Activated CD4-positive, alpha-beta T cell treated with anti-CD3 and anti-CD28 coated beads for 1 hour (primary cell): ENCODE results near the gene AFP.
"Not testable (repeated sequence)": the region's sequence is repeated elsewhere in the genome, so short reads cannot be mapped to it uniquely, and the experiment has no call there.

Experiments
- DNase-seq: peaks from one replicate; pipeline ENCODE4 v3.0.0-alpha.2; 2020

AFP gene

GRCh38 chr4:73435984-73436383 is at the start of gene AFP:
TSS of gene AFP (plus strand) at chr4:73436221. CDS start at chr4:73436263, 42 bp downstream.
- DNase-seq: no peak

- DNase-seq: no peak
Measured at GRCh38 chr4:73387552-73387951, 48.5 kb upstream of the AFP start.

GRCh38 chr4:73388887-73389286 is 47.1 kb upstream of the AFP start:
- no peak for DNase-seq

- DNase-seq: not testable (repeated sequence)
Measured at GRCh38 chr4:73389663-73390062, 46.4 kb upstream of the AFP start.

- no peak for DNase-seq
Measured at GRCh38 chr4:73391774-73392173, 44.2 kb upstream of the AFP start.

- DNase-seq: no peak
Measured at GRCh38 chr4:73392936-73393335, 43.1 kb upstream of the AFP start.

GRCh38 chr4:73396304-73396703 is 39.7 kb upstream of the AFP start:
- DNase-seq: no peak

GRCh38 chr4:73396993-73397972 is 38.7 kb upstream of the AFP start:
- no peak for DNase-seq

- DNase-seq: no peak
Measured at GRCh38 chr4:73401412-73401811, 34.6 kb upstream of the AFP start.

- DNase-seq: no peak
Measured at GRCh38 chr4:73404042-73404441, 32.0 kb upstream of the AFP start, which contains the start of gene ALB. TSS of gene ALB (plus strand) at chr4:73404287. CDS start at chr4:73404328, 41 bp downstream.

- no peak for DNase-seq
Measured at GRCh38 chr4:73404457-73404856, 31.6 kb upstream of the AFP start.

GRCh38 chr4:73405138-73405537 is 30.9 kb upstream of the AFP start:
- DNase-seq: no peak

GRCh38 chr4:73406548-73406875 is 29.5 kb upstream of the AFP start:
- DNase-seq: no peak

- no peak for DNase-seq
Measured at GRCh38 chr4:73407227-73407673, 28.8 kb upstream of the AFP start.

GRCh38 chr4:73408181-73408867 is 27.7 kb upstream of the AFP start:
- no peak for DNase-seq

GRCh38 chr4:73409012-73409862 is 26.8 kb upstream of the AFP start:
- DNase-seq: no peak

GRCh38 chr4:73409978-73410548 is 26.0 kb upstream of the AFP start:
- DNase-seq: no peak

GRCh38 chr4:73410916-73411730 is 24.9 kb upstream of the AFP start:
- DNase-seq: no peak

- no peak for DNase-seq
Measured at GRCh38 chr4:73411731-73412414, 24.1 kb upstream of the AFP start.

GRCh38 chr4:73413294-73413755 is 22.7 kb upstream of the AFP start:
- no peak for DNase-seq

- DNase-seq: no peak
Measured at GRCh38 chr4:73414936-73415271, 21.1 kb upstream of the AFP start.
